ENCODE measurements around the gene FAM180B.

DNA sequence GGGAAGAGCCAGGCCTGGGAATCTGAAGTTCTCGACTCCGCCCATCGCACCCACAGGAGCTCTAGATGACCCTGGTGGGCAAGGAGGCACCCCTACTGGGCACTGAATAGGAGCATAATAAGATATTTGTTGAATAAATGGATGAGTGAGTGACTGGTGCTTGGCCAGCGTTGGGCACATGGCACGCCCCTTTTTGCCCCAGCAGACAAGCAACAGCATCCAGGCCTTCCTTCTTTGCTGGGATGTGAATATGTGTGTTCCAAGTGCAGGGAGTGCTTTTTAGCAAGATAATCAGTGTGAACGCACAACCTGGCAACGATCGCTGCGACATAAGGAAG lies 33.1 kb upstream of the FAM180B start:
- TF ChIP-seq POLR2AphosphoS5 (IDR thresholded peaks at IDR 0.05; ENCODE audit: borderline replicate concordance, low read depth, low read length) (no peak), EZH2 (IDR thresholded peaks at IDR 0.05) (no peak), FOXP2 (optimal IDR thresholded peaks at IDR 0.05; ENCODE audit: control extremely low read depth, extremely low read length, insufficient read depth) (no peak)
